ENCODE measurements around the gene MPC1L. TPM values are rescaled to one million over a fixed set of nuclear protein-coding genes. Genes with fewer than 3 reads are reported as not detected.

Gene MPC1L
- total and polyA plus RNA-seq, 2 experiments from 2014 or later = not detected

GRCh38 chrX:40671126-40671525, 47.9 kb downstream of the MPC1L start (continued):
- TF ChIP-seq EZH2 (IDR thresholded peaks at IDR 0.05; ENCODE audit: low read depth, unreplicated experiment) (no peak), ZNF331 (CRISPR knock-in tag; IDR thresholded peaks at IDR 0.05; ENCODE audit: low read depth) (no peak), REST (IDR thresholded peaks at IDR 0.05; ENCODE audit: unreplicated experiment) (no peak)

Other genes with a start within 250 kb of the MPC1L start
- gene ATP6AP2, start 42.5 kb upstream of the MPC1L start, total RNA-seq (2014; rRNA removed; shearing (Covaris generic)) = 77.1 and 80.1 TPM in 2 replicates
- 76.6 and 88.7 TPM in 2 replicates for gene ATP6AP2, start 42.5 kb upstream of the MPC1L start, polyA plus RNA-seq (2016; fragmentation: Nextera tagmentation; extraction: Ambion mirVana)
- 8.8 and 15.3 TPM in 2 replicates for gene CXorf38, start 24.1 kb downstream of the MPC1L start, total RNA-seq (2014; rRNA removed; shearing (Covaris generic))
- 5.2 and 6.5 TPM in 2 replicates for gene CXorf38, start 24.1 kb downstream of the MPC1L start, polyA plus RNA-seq (2016; fragmentation: Nextera tagmentation; extraction: Ambion mirVana)
- gene MED14, start 112.1 kb downstream of the MPC1L start, total RNA-seq (2014; rRNA removed; shearing (Covaris generic)) = 99.3 and 110 TPM in 2 replicates
- 28.9 and 29.8 TPM in 2 replicates for gene MED14, start 112.1 kb downstream of the MPC1L start, polyA plus RNA-seq (2016; fragmentation: Nextera tagmentation; extraction: Ambion mirVana)